HG03439 (cell line): ENCODE results near the gene SLC16A6.
"Not testable (repeated sequence)": the region's sequence is repeated elsewhere in the genome, so short reads cannot be mapped to it uniquely, and the experiment has no call there.

Experiments
- ATAC-seq: cut with Tn5 transposase; IDR thresholded peaks from one replicate; pipeline ENCODE4 v1.9.1; 2021; ENCODE audit warnings: mild to moderate bottlenecking, moderate library complexity; ENCODE audit not compliant: unreplicated experiment

SLC16A6 gene, protein sequence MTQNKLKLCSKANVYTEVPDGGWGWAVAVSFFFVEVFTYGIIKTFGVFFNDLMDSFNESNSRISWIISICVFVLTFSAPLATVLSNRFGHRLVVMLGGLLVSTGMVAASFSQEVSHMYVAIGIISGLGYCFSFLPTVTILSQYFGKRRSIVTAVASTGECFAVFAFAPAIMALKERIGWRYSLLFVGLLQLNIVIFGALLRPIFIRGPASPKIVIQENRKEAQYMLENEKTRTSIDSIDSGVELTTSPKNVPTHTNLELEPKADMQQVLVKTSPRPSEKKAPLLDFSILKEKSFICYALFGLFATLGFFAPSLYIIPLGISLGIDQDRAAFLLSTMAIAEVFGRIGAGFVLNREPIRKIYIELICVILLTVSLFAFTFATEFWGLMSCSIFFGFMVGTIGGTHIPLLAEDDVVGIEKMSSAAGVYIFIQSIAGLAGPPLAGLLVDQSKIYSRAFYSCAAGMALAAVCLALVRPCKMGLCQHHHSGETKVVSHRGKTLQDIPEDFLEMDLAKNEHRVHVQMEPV

DNA sequence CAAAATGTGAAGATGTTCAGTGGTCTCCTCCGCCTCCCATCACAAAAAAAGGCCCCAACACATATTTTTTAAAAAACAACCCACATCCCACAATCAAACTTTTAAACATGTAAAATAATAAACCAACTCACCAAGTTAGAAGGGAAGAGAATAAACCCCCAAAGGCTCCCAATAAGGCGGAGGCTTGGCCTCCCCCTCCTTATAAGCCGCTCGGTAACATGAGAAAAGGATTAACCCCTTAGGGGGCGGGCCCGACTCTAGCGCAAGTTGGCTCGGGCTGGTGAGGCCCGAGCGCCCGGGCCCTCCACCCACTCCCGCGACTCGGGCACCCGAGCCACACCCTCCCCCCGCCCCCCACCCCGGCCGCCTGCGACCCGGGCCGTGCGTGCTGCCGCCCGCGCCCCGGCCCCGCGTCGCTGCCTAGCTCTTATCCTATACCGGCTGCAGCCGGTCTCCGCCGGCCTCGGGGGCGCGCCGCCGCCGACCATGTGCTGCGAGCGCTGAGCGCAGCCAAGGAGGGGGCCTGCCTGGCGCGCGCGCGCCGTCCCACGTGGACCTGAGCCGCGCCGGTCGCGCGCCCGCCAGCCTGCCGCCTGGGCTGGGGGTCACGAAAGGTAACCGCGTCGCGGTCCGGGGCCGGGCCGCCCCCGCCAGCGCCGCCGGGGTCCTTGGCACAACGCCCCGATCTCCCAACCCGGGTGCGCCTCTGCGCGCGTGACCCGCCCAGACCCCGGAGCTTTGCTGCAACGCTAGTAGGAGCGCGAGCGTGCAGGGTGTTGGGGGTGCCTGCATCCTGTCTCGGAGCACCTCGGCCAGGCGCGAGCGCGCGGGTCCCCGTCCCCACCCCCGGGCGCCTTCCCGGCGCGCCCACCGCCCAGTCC is at the start of gene SLC16A6, which contains the start of gene ARSG:
SLC16A6 (minus strand) TSS at position 173 of the 881 bp plus-strand sequence. CDS start 12,807 bp downstream, outside the sequence.
ARSG (plus strand) TSS at position 541 of the 881 bp plus-strand sequence. CDS start 15,999 bp downstream, outside the sequence.
- peak; percentile 48 for ATAC-seq

DNA sequence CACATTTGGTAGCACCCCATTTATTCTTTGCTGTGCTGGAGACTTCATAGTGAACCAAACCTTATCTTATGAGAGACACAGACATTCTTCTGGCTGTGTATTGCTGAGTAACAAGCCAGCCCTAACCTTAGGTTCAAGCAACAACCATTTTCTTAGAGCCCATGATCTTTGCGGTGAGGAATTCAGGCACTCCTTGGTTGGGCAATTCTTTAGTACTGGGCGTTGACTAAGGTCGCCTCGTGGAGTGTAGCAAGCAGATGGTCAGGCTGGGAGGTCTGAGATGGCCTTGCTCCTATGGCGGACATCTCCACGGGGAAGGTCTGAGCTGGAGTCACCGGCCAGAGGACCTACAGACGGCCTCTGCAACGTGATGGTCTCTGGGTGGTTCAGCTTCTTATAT is 43.5 kb upstream of the SLC16A6 start:
- no peak for ATAC-seq

DNA sequence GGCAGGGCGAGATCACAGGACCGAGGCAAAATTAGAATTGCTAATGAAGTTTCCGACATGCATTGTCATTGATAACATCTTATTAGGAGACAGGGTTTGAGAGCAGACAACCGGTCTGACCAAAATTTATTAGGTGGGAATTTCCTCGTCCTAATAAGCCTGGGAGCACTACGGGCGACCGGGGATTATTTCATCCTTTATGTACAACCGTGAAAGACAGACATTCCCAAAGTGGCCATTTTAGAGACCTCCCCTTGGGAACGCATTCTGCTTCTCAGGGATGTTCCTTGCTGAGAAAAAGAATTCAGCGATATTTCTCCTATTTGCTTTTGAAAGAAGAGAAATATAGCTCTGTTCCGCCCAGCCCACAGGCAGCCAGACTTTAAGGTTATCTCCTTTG is 41.0 kb upstream of the SLC16A6 start:
- ATAC-seq: not testable (repeated sequence)

DNA sequence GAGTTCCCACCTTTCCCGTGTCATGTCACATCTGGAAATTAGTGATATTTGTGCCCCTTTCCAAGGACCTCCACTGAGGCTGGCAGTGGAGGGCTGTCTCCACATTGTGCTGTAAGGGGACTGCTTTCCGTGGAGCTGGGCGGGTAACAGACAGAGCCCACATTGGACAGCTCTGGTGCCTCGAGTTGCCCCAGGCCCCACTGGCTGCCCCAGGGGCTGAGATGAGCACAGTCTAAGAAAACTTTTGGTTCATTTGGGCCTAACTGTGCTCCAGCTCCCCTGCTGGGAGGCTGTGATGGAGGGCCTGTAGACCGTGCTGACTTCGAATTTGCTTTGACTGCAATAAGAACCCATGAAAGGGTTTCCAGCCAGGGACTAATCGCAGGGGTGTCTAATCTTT is 38.4 kb upstream of the SLC16A6 start:
- no peak for ATAC-seq

DNA sequence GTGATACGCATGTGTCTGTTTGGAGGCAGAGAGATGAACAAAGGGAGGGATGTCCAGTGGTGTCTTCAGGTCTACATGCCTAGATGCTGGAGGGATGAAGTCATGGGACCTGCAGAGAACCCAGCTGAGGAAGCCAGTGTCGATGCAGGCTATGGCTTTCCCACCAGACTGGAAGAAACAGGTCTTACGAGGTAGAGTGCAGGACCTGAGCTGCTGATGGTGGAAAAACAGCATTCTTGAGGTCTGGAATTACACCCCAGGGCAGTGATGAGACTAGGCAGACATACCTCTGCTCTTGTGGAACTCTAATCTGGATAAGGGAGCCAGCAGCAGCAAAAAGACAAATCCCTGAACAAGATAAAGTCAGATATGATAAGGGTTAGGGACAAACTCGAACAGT is 37.7 kb upstream of the SLC16A6 start:
- no peak for ATAC-seq

DNA sequence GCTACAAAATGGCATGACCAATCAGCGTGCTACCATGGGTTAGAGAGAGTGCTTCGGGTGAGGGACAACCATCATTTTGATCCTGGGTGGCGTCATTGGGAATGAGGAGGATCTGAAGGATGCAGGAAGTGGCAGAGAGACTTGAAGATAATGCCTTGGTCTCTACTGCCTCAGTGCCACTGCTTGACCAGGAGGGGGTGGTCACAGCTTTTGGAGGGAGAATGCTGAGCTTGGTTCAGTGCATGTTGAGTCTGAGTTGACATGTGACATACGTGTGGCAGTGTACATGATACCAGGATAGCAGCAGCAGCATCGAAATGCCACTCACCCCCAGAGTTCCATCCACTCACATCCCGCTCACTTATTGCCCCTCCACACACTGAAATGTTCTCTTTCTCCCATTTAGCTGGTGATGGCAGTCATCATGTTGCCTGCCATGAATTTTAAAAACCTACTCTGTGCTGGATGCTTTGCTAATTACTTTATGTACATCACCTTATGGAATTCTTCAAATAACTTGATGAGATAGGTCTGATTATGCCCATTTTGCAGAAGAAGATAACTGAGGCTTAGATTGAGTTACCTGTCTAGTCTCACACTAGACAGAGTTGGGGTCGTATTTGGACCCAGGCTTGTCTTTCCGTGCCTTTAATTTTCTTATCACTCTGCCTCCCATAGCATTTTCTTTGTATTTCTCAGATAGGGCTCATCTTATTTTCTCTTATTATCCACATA is 37.1 kb upstream of the SLC16A6 start:
- ATAC-seq: no peak

DNA sequence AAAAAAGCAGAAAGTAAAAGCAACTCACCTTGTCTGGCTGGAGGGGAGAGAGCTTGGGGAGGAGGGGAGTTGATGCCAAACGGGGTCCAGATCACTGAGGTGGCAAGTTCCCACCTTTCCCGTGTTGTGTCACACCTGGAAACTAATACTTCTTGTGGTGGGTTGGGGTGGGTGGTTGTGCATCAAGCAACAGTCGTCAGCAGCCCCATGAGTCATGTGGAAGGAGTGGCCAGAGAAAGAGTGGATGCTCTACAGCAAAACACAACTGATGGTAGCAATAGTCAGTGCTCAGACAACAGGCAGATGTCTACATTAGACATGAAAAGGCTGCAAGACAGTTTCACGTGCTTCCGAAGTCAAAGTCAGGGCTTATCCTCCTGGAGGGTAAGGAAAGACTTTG is 35.8 kb upstream of the SLC16A6 start:
- no peak for ATAC-seq

DNA sequence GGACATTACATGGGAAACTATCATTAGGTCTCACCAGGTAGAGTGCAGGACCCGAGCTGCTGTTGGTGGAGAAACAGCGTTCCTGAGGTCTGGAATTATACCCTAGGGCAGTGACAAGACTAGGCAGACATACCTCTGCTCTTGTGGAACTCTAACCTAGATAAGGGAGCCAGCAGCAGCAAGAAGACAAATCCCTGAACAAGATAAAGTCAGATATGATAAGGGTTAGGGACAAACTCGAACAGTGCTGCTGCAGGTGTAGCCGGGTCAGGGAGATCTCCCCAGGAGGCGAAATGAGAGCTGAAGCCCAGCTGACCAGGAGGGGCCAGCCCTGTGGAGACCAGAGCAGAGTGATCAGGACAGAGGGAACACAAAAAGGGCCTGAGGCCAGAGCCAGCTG is 35.0 kb upstream of the SLC16A6 start:
- ATAC-seq: no peak

DNA sequence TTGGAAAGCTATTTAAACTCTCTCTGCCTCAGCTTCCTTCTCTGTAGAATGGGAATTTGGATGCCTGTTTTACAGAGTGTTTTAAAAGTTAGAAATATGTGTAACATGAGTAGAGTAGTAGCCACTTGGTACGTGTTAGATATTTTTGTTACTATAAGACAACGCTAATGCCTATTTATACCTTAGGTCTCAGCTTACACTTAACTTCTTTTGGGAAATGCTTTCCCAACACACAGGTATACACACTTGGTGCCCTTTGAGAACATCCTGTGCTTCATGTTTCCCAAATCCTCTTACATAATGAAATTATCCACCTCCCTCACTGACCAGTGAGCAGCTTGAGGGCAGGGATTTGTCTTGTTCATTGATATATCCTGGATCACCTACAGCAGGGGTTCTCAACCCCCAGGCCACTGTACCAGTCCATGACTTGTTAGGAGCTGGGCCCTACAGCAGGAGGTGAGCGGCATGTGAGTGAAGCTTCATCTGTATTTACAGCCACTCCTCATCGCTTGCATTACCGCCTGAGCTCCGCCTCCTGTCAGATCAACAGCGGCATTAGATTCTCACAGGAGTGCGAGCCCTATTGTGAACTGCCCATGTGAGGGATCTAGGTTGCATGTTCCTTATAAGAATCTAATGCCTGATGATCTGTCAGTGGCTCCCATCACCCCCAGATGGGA is 33.9 kb upstream of the SLC16A6 start:
- no peak for ATAC-seq

DNA sequence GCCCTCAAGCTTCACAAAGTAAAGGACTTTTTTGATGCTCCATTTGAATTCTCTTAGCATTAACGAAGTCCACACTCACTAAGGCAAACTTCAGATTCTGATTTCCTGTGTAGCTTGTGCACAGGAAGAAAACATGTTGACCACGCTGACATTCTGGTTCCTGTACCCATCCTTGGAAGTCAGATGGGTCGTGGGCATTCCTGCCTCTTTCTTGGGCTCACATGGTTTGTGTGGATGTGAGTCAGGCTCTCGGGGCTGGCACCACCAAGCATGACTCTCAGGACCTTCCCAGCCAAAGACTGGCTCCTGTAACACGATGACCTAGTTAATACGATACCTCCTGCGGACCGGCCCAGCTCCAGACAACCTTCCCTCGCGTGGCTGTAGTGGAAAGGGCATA is 33.2 kb upstream of the SLC16A6 start:
- no peak for ATAC-seq

DNA sequence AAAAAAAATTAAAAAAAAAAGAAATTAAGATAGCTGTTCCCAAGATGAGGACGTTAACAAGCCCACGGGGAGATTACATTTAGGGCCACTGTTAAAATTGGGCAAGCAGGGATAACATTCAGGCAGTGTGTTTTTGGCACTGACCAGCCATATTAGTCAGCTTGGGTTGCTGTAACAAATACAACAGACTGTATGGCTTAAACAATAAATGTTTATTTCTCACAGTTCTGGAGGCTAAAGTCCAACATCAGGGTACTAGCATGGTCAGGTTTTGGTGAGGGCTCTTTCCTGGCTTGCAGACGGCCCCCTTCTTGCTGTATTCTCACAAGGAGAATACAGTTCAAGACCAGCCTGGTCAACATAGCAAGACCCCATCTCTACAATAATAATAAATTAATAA is 31.7 kb upstream of the SLC16A6 start:
- no peak for ATAC-seq

DNA sequence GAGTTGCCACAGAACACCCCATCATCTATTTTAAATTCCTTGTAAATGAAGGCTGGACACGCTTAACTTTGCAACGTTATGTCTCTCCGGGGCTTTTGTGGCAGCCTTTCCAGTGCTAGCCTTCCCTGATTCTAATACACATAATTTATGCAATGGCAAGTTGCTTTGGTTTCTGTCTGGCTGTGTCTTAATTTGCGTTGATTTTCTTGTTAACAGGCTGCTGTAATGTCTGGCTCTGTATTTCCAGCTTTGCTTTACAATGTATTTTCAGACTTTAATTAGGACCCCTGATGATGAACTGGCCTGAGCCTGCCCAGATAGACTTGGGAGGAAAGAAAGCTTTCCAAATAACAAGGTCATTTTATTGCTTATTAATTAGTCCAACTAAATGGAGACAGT is 30.6 kb upstream of the SLC16A6 start:
- no peak for ATAC-seq

DNA sequence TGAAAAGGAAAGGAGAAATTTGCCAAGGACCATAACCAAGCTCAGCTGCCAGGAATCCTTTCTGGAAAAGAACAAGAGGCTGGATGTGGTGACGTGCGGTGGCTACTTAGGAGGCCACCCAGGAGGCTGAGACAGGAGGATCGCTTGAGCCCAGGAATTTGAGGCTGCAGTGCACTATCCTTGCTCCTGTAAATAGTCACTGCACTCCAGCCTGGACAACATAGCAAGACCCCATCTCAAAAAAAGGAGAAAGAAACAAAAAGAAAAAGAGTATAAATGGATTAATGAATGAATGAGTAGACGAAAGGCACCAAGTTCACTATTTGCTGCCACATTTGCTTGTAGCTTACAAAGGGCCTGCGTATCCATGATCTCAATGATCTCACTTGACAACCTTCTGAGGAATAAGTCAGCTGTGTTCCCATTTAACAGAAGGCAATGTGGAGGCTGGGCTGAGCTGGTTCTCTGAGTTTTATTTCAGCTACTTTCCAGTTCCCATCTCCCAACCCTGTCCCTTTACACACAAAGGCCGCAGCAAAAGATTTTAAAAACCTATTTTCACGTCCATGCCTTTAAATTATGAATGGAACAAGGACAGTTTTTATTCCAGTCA is 30.1 kb upstream of the SLC16A6 start:
- ATAC-seq: no peak

DNA sequence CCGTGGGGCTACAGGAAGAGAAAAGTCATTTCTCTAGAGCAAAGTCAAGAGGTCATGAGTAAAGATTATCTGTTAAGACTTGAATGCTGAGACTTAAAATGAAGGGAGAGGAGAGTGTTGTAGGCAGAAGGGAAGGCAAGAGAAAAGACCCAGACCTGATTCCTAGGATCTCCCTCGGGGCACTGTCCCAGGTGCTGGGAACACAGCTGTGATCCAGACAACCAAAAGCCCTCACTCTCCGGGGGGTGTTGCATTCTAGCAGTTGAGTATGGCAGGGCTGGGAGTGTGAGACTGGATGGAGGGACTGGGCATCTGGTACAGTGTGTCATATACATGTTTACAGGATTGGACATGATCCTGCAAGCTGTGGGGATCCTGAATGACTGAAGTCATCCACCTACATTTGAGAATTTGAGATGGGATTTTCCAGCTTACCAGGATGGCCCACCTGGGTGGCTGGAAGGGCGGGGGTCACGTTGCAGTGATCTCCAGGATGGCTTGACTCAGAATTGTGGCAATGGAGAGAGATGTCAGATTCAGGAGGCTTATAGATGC is 29.5 kb upstream of the SLC16A6 start:
- no peak for ATAC-seq

DNA sequence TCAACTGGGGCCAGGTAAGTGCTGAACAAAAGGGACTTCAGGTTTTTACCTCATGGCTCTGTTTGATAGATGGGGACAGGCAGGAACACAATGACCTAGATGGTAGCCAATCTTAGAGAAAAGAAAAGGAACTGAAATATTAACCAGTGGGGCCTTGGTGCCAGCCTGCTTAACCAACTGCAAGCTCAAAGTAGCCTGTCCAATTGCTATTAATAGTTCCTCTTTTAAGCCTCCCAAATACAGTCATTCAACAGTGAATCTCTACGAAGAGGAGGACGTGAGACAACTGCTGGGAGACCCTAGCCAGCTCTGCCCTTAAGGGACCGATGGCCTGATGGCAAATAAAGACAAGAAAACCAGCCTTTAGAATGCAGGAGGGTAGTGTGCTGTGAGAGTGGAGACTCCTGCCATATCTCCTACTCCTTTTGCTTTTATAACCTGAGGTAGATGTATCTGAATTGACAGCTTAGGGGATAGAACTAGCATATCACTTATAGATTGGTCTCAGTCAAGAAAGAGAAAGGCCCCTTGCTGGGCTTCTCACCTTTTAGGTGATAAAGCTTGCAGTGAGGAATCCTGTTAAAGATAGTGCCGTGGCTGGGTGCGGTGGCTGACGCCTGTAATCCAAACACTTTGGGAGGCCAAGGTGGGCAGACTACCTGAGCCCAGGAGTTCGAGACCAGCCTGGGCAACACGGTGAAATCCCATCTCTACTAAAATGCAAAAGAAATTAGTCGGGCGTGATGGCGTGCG is 28.7 kb upstream of the SLC16A6 start:
- ATAC-seq: no peak

DNA sequence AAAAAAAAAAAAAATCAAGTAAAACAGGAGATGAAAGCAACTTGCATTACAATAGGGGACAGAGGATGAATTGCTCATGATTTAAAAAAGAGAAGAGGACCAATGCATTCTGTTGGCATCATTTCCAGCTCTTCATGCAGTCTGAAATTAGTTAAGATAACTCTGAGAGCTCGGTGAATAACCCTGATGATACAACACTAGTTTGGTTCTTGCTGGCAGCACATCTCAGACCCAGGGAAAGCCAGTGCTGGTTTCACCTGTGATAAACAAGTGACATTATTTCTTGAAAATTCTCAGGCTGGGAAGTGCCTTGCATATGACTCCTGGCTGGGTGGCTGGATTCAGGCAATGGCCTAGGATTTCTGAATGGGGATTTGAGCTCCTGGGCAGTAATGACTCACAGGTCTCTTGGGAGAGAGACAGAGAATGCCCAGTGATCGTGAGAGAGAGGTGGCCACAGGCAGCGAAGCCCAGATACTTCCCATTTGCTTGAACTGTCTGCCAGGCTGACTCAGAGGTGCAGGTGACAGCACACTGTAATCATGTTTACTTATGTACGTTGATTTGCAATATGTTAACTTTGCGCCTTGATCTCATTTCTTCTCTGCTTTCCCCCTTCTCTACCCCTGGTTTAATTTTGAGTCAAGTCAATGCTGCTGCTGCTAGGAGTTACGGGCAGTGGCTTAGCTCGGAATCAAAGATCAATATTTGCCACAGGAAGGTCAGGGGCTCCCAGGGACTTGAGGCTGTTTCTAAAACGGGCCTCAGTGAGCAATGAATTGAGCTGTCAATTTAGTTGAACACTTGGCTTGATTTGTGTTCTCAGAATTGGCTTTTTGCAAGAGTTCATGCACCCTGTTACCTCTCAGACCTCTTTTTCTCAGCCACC is 27.4 kb upstream of the SLC16A6 start:
- ATAC-seq: no peak

DNA sequence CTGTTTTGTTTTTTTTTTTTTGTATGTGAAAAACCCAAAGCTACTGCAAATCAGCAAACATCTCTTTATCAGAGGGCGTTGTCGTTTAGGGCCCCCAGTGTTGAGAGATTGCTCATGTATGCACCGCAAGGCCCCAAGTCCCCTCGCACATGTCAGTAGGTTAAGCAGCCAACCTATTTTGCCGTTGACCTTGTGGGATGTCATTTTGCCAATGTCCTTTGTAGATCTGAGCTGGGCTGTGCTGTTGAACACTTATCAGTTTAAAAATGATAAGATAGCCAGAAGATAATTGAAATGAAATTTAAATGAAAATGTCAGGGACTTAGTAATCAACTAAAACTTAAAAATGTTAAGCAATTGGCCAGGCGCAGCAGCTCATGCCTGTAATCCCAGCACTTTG is 26.5 kb upstream of the SLC16A6 start:
- ATAC-seq: no peak

DNA sequence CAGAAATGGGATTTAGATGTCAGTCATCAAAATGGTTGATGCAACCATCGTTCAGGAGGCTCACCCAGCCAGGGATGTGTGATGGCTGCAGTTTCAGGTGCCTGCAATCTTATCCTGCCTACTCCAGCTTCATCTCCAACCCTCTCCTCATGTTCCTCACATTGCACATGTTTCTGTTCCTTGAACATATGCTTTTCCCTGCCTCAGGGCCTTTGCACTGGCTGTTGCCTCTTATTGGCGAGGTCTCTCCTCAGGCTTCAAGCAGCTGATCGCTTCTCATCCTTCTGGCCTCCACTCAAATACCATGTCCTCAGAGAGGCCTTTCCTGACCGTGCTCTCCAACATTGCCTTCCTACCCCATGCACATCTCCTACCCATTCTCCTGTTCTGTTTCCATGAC is 25.0 kb upstream of the SLC16A6 start:
- no peak for ATAC-seq
